Sigmoid colon (tissue), 7 donors: ENCODE measurements around the gene ACBD3. TPM values are rescaled to one million over a fixed set of nuclear protein-coding genes. Genes with fewer than 3 reads are reported as not detected.

Experiments used
- DNase-seq: peaks from one replicate; pipeline ENCODE4 v3.0.0-alpha.2; 2019
- H3K27ac ChIP-seq, 4 donors: fragments of 200-600 bp; sonication (generic); one replicate each; pipeline ENCODE4 v1.5.1; 2016 to 2019; ENCODE audit warnings: mild to moderate bottlenecking in 1 of 4
- H3K27me3 ChIP-seq, 3 donors: fragments of 200-600 bp; sonication (generic); one replicate each; pipeline ENCODE4 v1.5.1; 2019; ENCODE audit warnings: mild to moderate bottlenecking in 1 of 3
- H3K36me3 ChIP-seq, 4 donors: fragments of 200-600 bp; sonication (generic); one replicate each; pipeline ENCODE4 v1.5.1; 2016 to 2019
- H3K4me1 ChIP-seq, 4 donors: fragments of 200-600 bp; sonication (generic); one replicate each; pipeline ENCODE4 v1.5.1; 2017 to 2019
- H3K4me3 ChIP-seq, 4 donors: fragments of 200-600 bp; sonication (generic); one replicate each; pipeline ENCODE4 v1.5.1; 2017 to 2019; ENCODE audit warnings: mild to moderate bottlenecking in 2 of 4, moderate library complexity in 1 of 4
- H3K9me3 ChIP-seq, 4 donors: fragments of 200-600 bp in 3 of 4; sonication (generic) in 3 of 4; one replicate each; pipeline versions ENCODE4 v1.5.1 to v1.6.1; 2013 to 2019
- EP300 ChIP-seq, 4 donors: sonication (generic); formaldehyde crosslinking; IDR thresholded peaks; one replicate each; pipeline ENCODE4 v1.6.1; 2017; ENCODE audit warnings: antibody characterized with exemption in 4 of 4
- POLR2A ChIP-seq, 2 donors: fragments of 450-650 bp; IDR thresholded peaks; one replicate each; pipeline ENCODE4 v1.6.1; 2016; ENCODE audit warnings: antibody characterized with exemption in 2 of 2, mild to moderate bottlenecking in 2 of 2, moderate library complexity in 2 of 2
- POLR2AphosphoS5 ChIP-seq, 4 donors: sonication (generic); formaldehyde crosslinking; IDR thresholded peaks; one replicate each; pipeline ENCODE4 v1.6.1; 2017; ENCODE audit warnings: antibody characterized with exemption in 4 of 4
- WGBS, 2 donors: extraction: QIAGEN DNeasy Blood & Tissue Kit; methylation state at CpG; one replicate each; pipeline ENCODE4 v1.1.7; 2013; 5-methylcytosine and 5-hydroxymethylcytosine counted together
- intact Hi-C: fragments of 100-400 bp; cut with DNase I; formaldehyde crosslinking; loops from one replicate; pipeline ENCODE4 v1.15.1; 2023
- polyA plus RNA-seq, 3 donors: library from polyadenylated mRNA; stranded (reverse); fragments of 200-250 nt; gene quantifications; one replicate each; pipeline ENCODE4 v1.2.3, GENCODE V29; 2013
- total RNA-seq, 4 donors: library from RNA; depleted of rRNA; stranded (reverse); fragments of >200 nt; gene quantifications; one replicate each; pipeline ENCODE4 v1.1.0, GENCODE V29; 2016
- TF ChIP-seq, protein P1 (sequence below), 4 experiments: fragments of 450-650 bp in 3 of 4; fragments of 200-600 bp in 1 of 4; IDR thresholded peaks; one replicate each; pipeline ENCODE4 v1.5.1; 2016 to 2019; ENCODE audit warnings: antibody characterized with exemption in 4 of 4, mild to moderate bottlenecking in 3 of 4, moderate library complexity in 2 of 4
- donor health status: healthy with polysubstance abuse.
- donor health status: Bipolar disorder and iron deficiency.
- donor health status: healthy.

The ACBD3 gene
- total and polyA plus RNA-seq, 7 donors = 23.7 to 37.8 (median 32.9) TPM

DNA sequence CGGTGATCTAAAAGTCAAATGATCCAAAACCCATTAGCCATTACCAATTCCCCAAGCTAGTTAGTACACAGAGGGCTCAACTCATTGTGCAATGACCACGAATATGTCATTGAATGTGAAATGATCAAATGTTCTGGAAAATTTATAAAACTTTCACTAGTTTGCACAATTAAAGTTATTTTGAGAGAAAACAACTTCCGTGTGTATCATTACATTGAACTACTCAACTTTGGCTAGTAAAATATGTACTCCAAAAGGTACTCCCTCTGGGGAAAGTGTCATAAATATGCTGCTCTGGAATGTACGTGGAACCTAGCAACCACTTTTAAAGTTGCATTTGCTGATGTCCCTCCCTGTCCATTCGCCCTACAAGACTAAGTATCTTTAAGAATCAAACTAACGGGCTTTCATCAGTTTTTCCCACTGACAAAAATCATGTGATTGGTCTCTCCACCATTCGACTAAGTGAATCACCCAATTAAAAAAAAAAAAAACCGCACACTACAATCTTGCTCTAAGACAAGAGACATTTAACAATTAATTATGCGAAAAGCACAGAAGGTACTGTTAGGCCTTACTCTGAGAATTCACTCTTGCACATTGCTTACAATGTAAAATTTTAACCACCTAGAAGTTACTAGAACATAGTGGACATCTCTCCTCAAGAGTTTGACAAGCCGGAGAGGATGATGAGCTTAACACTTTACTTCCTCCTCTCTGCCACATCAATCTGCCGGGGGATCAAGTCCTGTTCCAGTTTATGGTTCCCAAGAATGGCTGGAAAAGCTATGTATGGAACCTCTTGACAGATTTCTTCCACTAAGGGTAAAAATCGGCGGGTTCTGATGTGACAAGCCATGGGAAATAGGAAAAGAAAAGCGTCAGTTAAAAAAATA is 1.2 kb downstream of the ACBD3 start:
- peak overlapping the region; percentile 87 to 98 (median 91) for H3K27ac ChIP-seq
- TF ChIP-seq, protein P1, sequence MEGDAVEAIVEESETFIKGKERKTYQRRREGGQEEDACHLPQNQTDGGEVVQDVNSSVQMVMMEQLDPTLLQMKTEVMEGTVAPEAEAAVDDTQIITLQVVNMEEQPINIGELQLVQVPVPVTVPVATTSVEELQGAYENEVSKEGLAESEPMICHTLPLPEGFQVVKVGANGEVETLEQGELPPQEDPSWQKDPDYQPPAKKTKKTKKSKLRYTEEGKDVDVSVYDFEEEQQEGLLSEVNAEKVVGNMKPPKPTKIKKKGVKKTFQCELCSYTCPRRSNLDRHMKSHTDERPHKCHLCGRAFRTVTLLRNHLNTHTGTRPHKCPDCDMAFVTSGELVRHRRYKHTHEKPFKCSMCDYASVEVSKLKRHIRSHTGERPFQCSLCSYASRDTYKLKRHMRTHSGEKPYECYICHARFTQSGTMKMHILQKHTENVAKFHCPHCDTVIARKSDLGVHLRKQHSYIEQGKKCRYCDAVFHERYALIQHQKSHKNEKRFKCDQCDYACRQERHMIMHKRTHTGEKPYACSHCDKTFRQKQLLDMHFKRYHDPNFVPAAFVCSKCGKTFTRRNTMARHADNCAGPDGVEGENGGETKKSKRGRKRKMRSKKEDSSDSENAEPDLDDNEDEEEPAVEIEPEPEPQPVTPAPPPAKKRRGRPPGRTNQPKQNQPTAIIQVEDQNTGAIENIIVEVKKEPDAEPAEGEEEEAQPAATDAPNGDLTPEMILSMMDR (IDR thresholded peaks at IDR 0.05) = no peak
- TF ChIP-seq POLR2A (IDR thresholded peaks at IDR 0.05) = no peak
- TF ChIP-seq POLR2AphosphoS5 (IDR thresholded peaks at IDR 0.05) = no peak
- no peak for TF ChIP-seq EP300 (IDR thresholded peaks at IDR 0.05)
- peaks cover 0 to 3% (median 0%) of the 10 kb centered on the region in 4 donors for H3K36me3 ChIP-seq
- intact Hi-C loops = loop anchor here (5.0 kb wide), 1 partner anchor 123 kb away; the partner anchor contains the start of gene H3-3A
- peak overlapping the region; percentile 72 to 97 (median 82) for H3K4me3 ChIP-seq
- 15 to 30% methylated on average over 14 of the region's 14 CpGs for WGBS, 2 donors
- H3K4me1 ChIP-seq = peaks cover 0 to 52% (median 44%) of the 10 kb centered on the region in 4 donors
- H3K9me3 ChIP-seq = no peaks in the 10 kb centered on the region
- DNase-seq = no peak
- H3K27me3 ChIP-seq = no peaks in the 10 kb centered on the region

DNA sequence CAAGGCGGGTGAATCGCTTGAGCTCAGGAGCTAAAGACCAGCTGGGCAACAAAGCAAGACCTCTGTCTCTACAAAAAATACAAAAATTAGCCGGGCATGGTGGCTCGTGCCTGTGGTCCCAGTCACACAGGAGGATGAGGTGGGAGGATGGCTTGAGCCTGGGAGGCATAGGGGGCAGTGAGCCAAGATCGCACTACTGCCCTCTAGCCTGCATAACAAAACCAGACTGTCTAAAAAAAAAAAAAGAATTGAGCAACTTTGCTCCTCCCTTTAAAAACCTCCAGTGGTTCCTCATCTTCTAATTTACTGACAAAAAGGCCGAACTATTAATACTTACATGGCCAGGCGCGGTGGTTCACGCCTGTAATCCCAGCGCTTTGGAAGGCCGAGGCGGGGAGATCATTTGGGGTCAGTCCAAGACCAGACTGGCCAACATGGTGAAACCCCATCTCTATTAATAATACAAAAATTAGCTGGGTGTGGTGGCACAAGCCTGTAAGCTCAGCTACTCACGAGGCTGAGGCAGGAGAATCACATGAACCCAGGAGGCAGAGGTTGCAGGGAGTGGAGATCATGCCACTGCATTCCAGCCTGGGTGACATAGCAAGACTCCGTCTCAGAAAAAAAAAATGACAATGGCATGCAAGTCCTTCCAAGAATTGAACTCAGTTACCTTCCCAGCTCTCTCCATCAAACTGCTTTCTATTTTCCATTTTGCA is 4.4 kb downstream of the ACBD3 start:
- H3K4me3 ChIP-seq = no peak overlapping the region
- peaks cover 0 to 50% (median 42%) of the 10 kb centered on the region in 4 donors for H3K4me1 ChIP-seq
- no peaks in the 10 kb centered on the region for H3K9me3 ChIP-seq
- DNase-seq = peak; percentile 74
- H3K27me3 ChIP-seq = no peaks in the 10 kb centered on the region
- intact Hi-C loops = no loop called here
- H3K36me3 ChIP-seq = peaks cover 0 to 5% (median 0%) of the 10 kb centered on the region in 4 donors
- TF ChIP-seq POLR2A (IDR thresholded peaks at IDR 0.05) = no peak
- TF ChIP-seq, protein P1 (IDR thresholded peaks at IDR 0.05) = peak in 1 of 4 experiments; percentile 26
- no peak for TF ChIP-seq EP300 (IDR thresholded peaks at IDR 0.05)
- TF ChIP-seq POLR2AphosphoS5 (IDR thresholded peaks at IDR 0.05) = peak in 1 of 4 donors; percentile 40
- peak overlapping the region in 3 of 4 donors; percentile 29 to 39 (median 31) for H3K27ac ChIP-seq
- 62 to 65% methylated on average over 14 of the region's 14 CpGs for WGBS, 2 donors

DNA sequence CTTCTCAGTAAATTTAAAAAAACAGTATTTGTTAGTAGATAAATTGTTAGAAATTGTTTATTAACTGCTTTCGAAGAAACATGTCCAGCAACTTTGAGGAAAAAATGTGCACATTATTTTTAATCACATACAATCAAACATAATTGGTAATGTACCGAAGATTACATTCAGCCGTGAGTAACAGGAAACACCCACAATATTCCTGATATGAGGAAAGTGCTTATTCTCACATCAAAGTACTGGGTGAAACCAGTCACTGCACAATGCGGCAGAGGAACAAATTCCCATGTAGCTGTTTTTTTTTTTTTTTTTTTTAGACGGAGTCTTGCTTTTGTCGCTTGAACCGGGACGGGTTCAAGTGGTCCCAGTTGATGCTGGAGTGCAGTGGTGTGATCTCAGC is 9.7 kb downstream of the ACBD3 start:
- Histone ChIP-seq H3K27ac (no peak overlapping the region), H3K4me1 (peaks cover 0 to 20% (median 6%) of the 10 kb centered on the region in 4 donors), H3K36me3 (peaks cover 0 to 5% (median 0%) of the 10 kb centered on the region in 4 donors), H3K9me3 (no peaks in the 10 kb centered on the region), H3K27me3 (no peaks in the 10 kb centered on the region), H3K4me3 (no peak overlapping the region)
- intact Hi-C loops = no loop called here
- 84 to 87% methylated on average over 8 of the region's 8 CpGs for WGBS, 2 donors
- DNase-seq = no peak
- TF ChIP-seq, protein P1 (IDR thresholded peaks at IDR 0.05) = no peak
- TF ChIP-seq POLR2AphosphoS5 (IDR thresholded peaks at IDR 0.05) (no peak), POLR2A (IDR thresholded peaks at IDR 0.05) (no peak), EP300 (IDR thresholded peaks at IDR 0.05) (no peak)

DNA sequence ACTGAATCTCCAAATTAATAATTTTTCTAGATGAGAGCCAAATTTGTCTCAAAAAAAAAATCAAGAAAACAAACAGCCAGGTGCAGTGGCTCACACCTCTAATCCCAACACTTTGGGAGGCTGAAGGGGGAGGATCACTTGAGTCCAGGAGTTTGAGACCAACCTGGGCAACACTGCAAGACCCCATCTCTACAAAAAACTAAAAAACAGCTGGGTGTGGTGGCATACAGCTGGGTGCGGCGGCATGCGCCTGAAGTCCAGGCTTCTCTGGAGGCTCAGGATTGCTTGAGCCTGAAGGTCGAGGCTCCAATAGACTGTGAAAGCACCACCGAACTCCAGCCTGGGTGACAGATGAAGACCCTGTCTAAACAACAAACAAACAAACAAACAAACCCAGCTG is 14.0 kb downstream of the ACBD3 start:
- no peak for DNase-seq
- no peaks in the 10 kb centered on the region for H3K36me3 ChIP-seq
- H3K9me3 ChIP-seq = no peaks in the 10 kb centered on the region
- intact Hi-C loops = no loop called here
- peaks cover 0 to 10% (median 0%) of the 10 kb centered on the region in 4 donors for H3K4me1 ChIP-seq
- WGBS, 2 donors = 93 to 94% methylated on average over 5 of the region's 5 CpGs
- H3K4me3 ChIP-seq = no peak overlapping the region
- no peaks in the 10 kb centered on the region for H3K27me3 ChIP-seq
- H3K27ac ChIP-seq = no peak overlapping the region
- TF ChIP-seq EP300 (IDR thresholded peaks at IDR 0.05) (no peak), POLR2A (IDR thresholded peaks at IDR 0.05) (no peak), POLR2AphosphoS5 (IDR thresholded peaks at IDR 0.05) (no peak)
- TF ChIP-seq, protein P1 (IDR thresholded peaks at IDR 0.05) = no peak
